Kidney (tissue), 14 donors: ENCODE data around the gene SNX9. TPM values are rescaled to one million over a fixed set of nuclear protein-coding genes. Genes with fewer than 3 reads are reported as not detected.
A peak's percentile ranks its signal among the peaks of the same experiment; 100 is the strongest.

Experiments
- DNase-seq, 5 donors: peaks; one replicate each; pipeline ENCODE4 v3.0.0-alpha.2; 2013 to 2020
- FAIRE-seq: peaks from 2 replicates; lab custom pipeline; 2012; peaks lifted over from hg19 to GRCh38; lab: Jason Lieb, UNC
- H3K27ac ChIP-seq, 2 donors: one replicate each; pipeline ENCODE4 v1.7.0; 2013; ENCODE audit warnings: low read depth in 2 of 2, low read length in 2 of 2, inconsistent platforms in 1 of 2
- H3K27me3 ChIP-seq: one replicate; pipeline ENCODE4 v1.7.1; 2013; ENCODE audit warnings: low read length, inconsistent platforms; ENCODE audit not compliant: control insufficient read depth, insufficient read depth
- H3K36me3 ChIP-seq, 3 donors: one replicate each; pipeline versions ENCODE4 v1.7.0 to v1.7.1; 2013; ENCODE audit warnings: low read length in 3 of 3, control low read depth in 1 of 3, inconsistent platforms in 1 of 3; ENCODE audit not compliant: insufficient read depth in 3 of 3, control insufficient read depth in 2 of 3
- H3K4me1 ChIP-seq, 3 donors: one replicate each; pipeline versions ENCODE4 v1.7.0 to v1.7.1; 2013; ENCODE audit warnings: low read length in 3 of 3, inconsistent platforms in 1 of 3, low read depth in 1 of 3; ENCODE audit not compliant: control insufficient read depth in 2 of 3, insufficient read depth in 2 of 3
- H3K4me3 ChIP-seq, 3 donors: one replicate each; pipeline versions ENCODE4 v1.7.0 to v1.8.1; 2013; ENCODE audit warnings: low read length in 3 of 3, control low read depth in 1 of 3, inconsistent platforms in 1 of 3
- H3K9ac ChIP-seq, 3 donors: one replicate each; pipeline versions ENCODE4 v1.7.0 to v1.7.1; 2013; ENCODE audit warnings: low read length in 3 of 3, control low read depth in 1 of 3, inconsistent platforms in 1 of 3
- H3K9me3 ChIP-seq, 3 donors: one replicate each; pipeline versions ENCODE4 v1.7.0 to v1.7.1; 2013; ENCODE audit warnings: low read length in 3 of 3, control low read depth in 1 of 3, inconsistent platforms in 1 of 3; ENCODE audit not compliant: control insufficient read depth in 2 of 3, insufficient read depth in 1 of 3
- CTCF ChIP-seq: IDR thresholded peaks from 3 replicates; pipeline ENCODE4 v1.5.1; 2012; ENCODE audit warnings: mild to moderate bottlenecking, moderate library complexity, borderline replicate concordance; ENCODE audit not compliant: insufficient read depth; ENCODE audit errors: extremely low read depth
- intact Hi-C: fragments of 100-400 bp; cut with DNase I; formaldehyde crosslinking; loops from one replicate; pipeline ENCODE4 v1.11.1; 2022
- polyA plus RNA-seq: library from polyadenylated mRNA; stranded (reverse); fragments of 350-450 nt; fragmentation: Illumina TruSeq; extraction: RNeasy Lipid Tissue Mini Kit (QIAGEN cat#74804); gene quantifications from one replicate; pipeline ENCODE4 v1.2.3, GENCODE V29; 2014; ENCODE audit warnings: low read depth, low replicate concordance; ENCODE audit not compliant: insufficient read depth
- total RNA-seq: library from RNA; stranded (reverse); fragmentation: NEBNext Ultra II Directional; extraction: Animal tissue kit (Norgen Biotek cat#: 25700); gene quantifications from one replicate; pipeline ENCODE4 v1.2.1, GENCODE V29; 2021
- donor health status: control.
- donor health status: control.
- donor health status: control.
- donor health status: control.
- donor health status: control.
- donor health status: DM: yes; HTN: yes; CAD: no.
- donor health status: Normal renal cell carcinoma (clear cell type).

The SNX9 gene
- total and polyA plus RNA-seq, 2 donors from 2014 or later = 25.2 to 49.3 TPM

GRCh38 chr6:157879034-157879872, 56.2 kb downstream of the SNX9 start:
- Histone ChIP-seq H3K36me3 (peaks cover 2 to 30% (median 13%) of the 10 kb centered on the region in 3 donors), H3K9ac (no peak overlapping the region), H3K9me3 (no peaks in the 10 kb centered on the region), H3K4me3 (no peak overlapping the region), H3K4me1 (peaks cover 0 to 3% (median 0%) of the 10 kb centered on the region in 3 donors), H3K27ac (no peak overlapping the region), H3K27me3 (no peaks in the 10 kb centered on the region)
- no peak for FAIRE-seq
- intact Hi-C loops = no loop called here
- DNase-seq = no peak
- TF ChIP-seq CTCF = no peak

- Histone ChIP-seq H3K4me1 (peaks cover 0 to 3% (median 0%) of the 10 kb centered on the region in 3 donors), H3K4me3 (no peak overlapping the region), H3K27me3 (no peaks in the 10 kb centered on the region), H3K36me3 (peaks cover 2 to 25% (median 13%) of the 10 kb centered on the region in 3 donors), H3K9me3 (no peaks in the 10 kb centered on the region), H3K27ac (no peak overlapping the region), H3K9ac (no peak overlapping the region)
- peak in 2 of 5 donors; percentile 28 to 30 for DNase-seq
- no peak for FAIRE-seq
- no peak for TF ChIP-seq CTCF
- intact Hi-C loops = no loop called here
These were observed 56.8 kb downstream of the SNX9 start for GRCh38 chr6:157879873-157880254.

GRCh38 chr6:157880534-157880933, 57.5 kb downstream of the SNX9 start:
- FAIRE-seq = no peak

More at GRCh38 chr6:157880534-157880933, 57.5 kb downstream of the SNX9 start:
- Histone ChIP-seq H3K4me3 (no peak overlapping the region), H3K27ac (no peak overlapping the region), H3K9ac (no peak overlapping the region), H3K4me1 (peaks cover 0 to 3% (median 0%) of the 10 kb centered on the region in 3 donors), H3K36me3 (peaks cover 0 to 18% (median 8%) of the 10 kb centered on the region in 3 donors), H3K9me3 (no peaks in the 10 kb centered on the region), H3K27me3 (no peaks in the 10 kb centered on the region)
- no peak for DNase-seq
- no peak for TF ChIP-seq CTCF
- intact Hi-C loops = no loop called here
